Measurements from ENCODE around the gene SPAG6. TPM values are rescaled to one million over a fixed set of nuclear protein-coding genes. Genes with fewer than 3 reads are reported as not detected.
A peak's percentile ranks its signal among the peaks of the same experiment; 100 is the strongest.

Gene SPAG6
- total and polyA plus RNA-seq, 2 donors (not counting 1 experiment from before 2014, with no cell fraction given) = not detected

GRCh38 chr10:22437620-22438588 is 92.6 kb downstream of the SPAG6 start:
- peak overlapping the region; percentile 93 for H3K27ac ChIP-seq (ENCODE audit: insufficient read depth, low read length)
- H3K9ac ChIP-seq (ENCODE audit: insufficient read depth, low read length) = peak overlapping the region; percentile 95
- peak overlapping the region; percentile 82 for H2AFZ ChIP-seq (ENCODE audit: low read length)
- peak overlapping the region; percentile 92 for H3K4me2 ChIP-seq (ENCODE audit: extremely low read depth, insufficient read depth, low read length)
- H3K79me2 ChIP-seq (ENCODE audit: control insufficient read depth, insufficient read depth, low read length) = peaks cover 7% of the 10 kb centered on the region
- peak in 1 of 2 donors; percentile 36 for DNase-seq (ENCODE audit: low read depth in 2 of 2)
- no peaks in the 10 kb centered on the region for H3K36me3 ChIP-seq (ENCODE audit: control insufficient read depth, insufficient read depth, low read length)
- no peaks in the 10 kb centered on the region for H3K9me3 ChIP-seq (ENCODE audit: control insufficient read depth, insufficient read depth, low read depth, low read length)
- no peaks in the 10 kb centered on the region for H3K27me3 ChIP-seq (ENCODE audit: control insufficient read depth, insufficient read depth, low read length)
- H3K4me1 ChIP-seq (ENCODE audit: control insufficient read depth, extremely low read depth, insufficient read depth, low read length) = peaks cover 13% of the 10 kb centered on the region
- H4K20me1 ChIP-seq (ENCODE audit: control insufficient read depth, extremely low read depth, insufficient read depth, low read length) = no peaks in the 10 kb centered on the region
- peak overlapping the region; percentile 62 to 75 (median 68) for H3K4me3 ChIP-seq (replicated peaks in 1 of 4; ENCODE audit: control extremely low read depth in 1 of 4, insufficient read depth in 1 of 4, low read depth in 3 of 4, low read length in 4 of 4)
- TF ChIP-seq EZH2 (IDR thresholded peaks at IDR 0.05; ENCODE audit: low read length, missing control alignments) (no peak), CTCF (conservative IDR thresholded peaks at IDR 0.05 in 1 of 2, IDR thresholded peaks at IDR 0.05 in 1 of 2; ENCODE audit: low read depth in 1 of 2, low read length in 2 of 2) (no peak)

GRCh38 chr10:22438711-22439110 is 93.4 kb downstream of the SPAG6 start:
- Histone ChIP-seq H3K27me3 (ENCODE audit: control insufficient read depth, insufficient read depth, low read length) (no peaks in the 10 kb centered on the region), H3K4me1 (ENCODE audit: control insufficient read depth, extremely low read depth, insufficient read depth, low read length) (peaks cover 13% of the 10 kb centered on the region), H3K4me3 (replicated peaks in 1 of 4; ENCODE audit: control extremely low read depth in 1 of 4, insufficient read depth in 1 of 4, low read depth in 3 of 4, low read length in 4 of 4) (peak overlapping the region; percentile 62 to 75 (median 68)), H3K9ac (ENCODE audit: insufficient read depth, low read length) (no peak overlapping the region), H3K79me2 (ENCODE audit: control insufficient read depth, insufficient read depth, low read length) (peaks cover 7% of the 10 kb centered on the region), H3K27ac (ENCODE audit: insufficient read depth, low read length) (no peak overlapping the region), H3K9me3 (ENCODE audit: control insufficient read depth, insufficient read depth, low read depth, low read length) (no peaks in the 10 kb centered on the region), H3K36me3 (ENCODE audit: control insufficient read depth, insufficient read depth, low read length) (no peaks in the 10 kb centered on the region), H3K4me2 (ENCODE audit: extremely low read depth, insufficient read depth, low read length) (peak overlapping the region; percentile 92), H4K20me1 (ENCODE audit: control insufficient read depth, extremely low read depth, insufficient read depth, low read length) (no peaks in the 10 kb centered on the region), H2AFZ (ENCODE audit: low read length) (no peak overlapping the region)
- no peak for TF ChIP-seq CTCF (conservative IDR thresholded peaks at IDR 0.05 in 1 of 2, IDR thresholded peaks at IDR 0.05 in 1 of 2; ENCODE audit: low read depth in 1 of 2, low read length in 2 of 2)
- TF ChIP-seq EZH2 (IDR thresholded peaks at IDR 0.05; ENCODE audit: low read length, missing control alignments) = no peak
- no peak for DNase-seq (ENCODE audit: low read depth in 2 of 2)

GRCh38 chr10:22442063-22442462 is 96.8 kb downstream of the SPAG6 start:
- Histone ChIP-seq H3K4me1 (ENCODE audit: control insufficient read depth, extremely low read depth, insufficient read depth, low read length) (no peaks in the 10 kb centered on the region), H3K9ac (ENCODE audit: insufficient read depth, low read length) (no peak overlapping the region), H3K4me2 (ENCODE audit: extremely low read depth, insufficient read depth, low read length) (no peak overlapping the region), H2AFZ (ENCODE audit: low read length) (no peak overlapping the region), H3K4me3 (replicated peaks in 1 of 4; ENCODE audit: control extremely low read depth in 1 of 4, insufficient read depth in 1 of 4, low read depth in 3 of 4, low read length in 4 of 4) (no peak overlapping the region), H4K20me1 (ENCODE audit: control insufficient read depth, extremely low read depth, insufficient read depth, low read length) (no peaks in the 10 kb centered on the region), H3K9me3 (ENCODE audit: control insufficient read depth, insufficient read depth, low read depth, low read length) (no peaks in the 10 kb centered on the region), H3K36me3 (ENCODE audit: control insufficient read depth, insufficient read depth, low read length) (no peaks in the 10 kb centered on the region), H3K27me3 (ENCODE audit: control insufficient read depth, insufficient read depth, low read length) (peaks cover 2% of the 10 kb centered on the region), H3K79me2 (ENCODE audit: control insufficient read depth, insufficient read depth, low read length) (peaks cover 7% of the 10 kb centered on the region), H3K27ac (ENCODE audit: insufficient read depth, low read length) (no peak overlapping the region)
- TF ChIP-seq EZH2 (IDR thresholded peaks at IDR 0.05; ENCODE audit: low read length, missing control alignments) = no peak
- TF ChIP-seq CTCF (conservative IDR thresholded peaks at IDR 0.05 in 1 of 2, IDR thresholded peaks at IDR 0.05 in 1 of 2; ENCODE audit: low read depth in 1 of 2, low read length in 2 of 2) = no peak
- no peak for DNase-seq (ENCODE audit: low read depth in 2 of 2)
